OCI-LY7 (cell line): ENCODE measurements around the gene TXNL4A. TPM values are rescaled to one million over a fixed set of nuclear protein-coding genes. Genes with fewer than 3 reads are reported as not detected.

Source experiments
- BruUV-seq: library from RNA; stranded (reverse); fragments of 400-500 nt; replicated peaks from 2 replicates; lab custom pipeline; 2021; lab: Mats Ljungman, UMichigan
- CTCF ChIA-PET: fragments of 300-600 bp; sonication (Branson Sonifier 250); formaldehyde crosslinking; loops from one replicate; lab custom pipeline; 2022; ENCODE audit warnings: antibody characterized with exemption; ENCODE audit not compliant: unreplicated experiment; lab: Charles Lee
- POLR2A ChIA-PET: fragments of 300-600 bp; sonication (Branson Sonifier 250); formaldehyde crosslinking; loops from one replicate; lab custom pipeline; 2022; ENCODE audit warnings: antibody characterized with exemption; lab: Charles Lee
- DNase-seq: peaks from one replicate; pipeline ENCODE4 v3.0.0-alpha.2; 2015; ENCODE audit warnings: low spot score
- H2AFZ ChIP-seq: fragments of 200-600 bp; sonication (generic), shearing (Covaris generic); 2 replicates; pipeline ENCODE4 v1.6.1; 2014; ENCODE audit warnings: mild to moderate bottlenecking, antibody characterized with exemption, low read length, moderate library complexity
- H3K27ac ChIP-seq: fragments of 200-600 bp; sonication (generic); 2 replicates; pipeline ENCODE4 v1.5.1; 2014; ENCODE audit warnings: mixed run types, low read depth, mild to moderate bottlenecking, moderate library complexity, low read length, inconsistent platforms; ENCODE audit not compliant: poor library complexity, severe bottlenecking
- H3K36me3 ChIP-seq: fragments of 200-600 bp; sonication (generic); 2 replicates; pipeline ENCODE4 v1.6.1; 2014; ENCODE audit warnings: mild to moderate bottlenecking, antibody characterized with exemption, low read length, moderate library complexity, mixed read lengths; ENCODE audit not compliant: insufficient read depth
- H3K4me1 ChIP-seq: fragments of 200-600 bp; sonication (generic); 2 replicates; pipeline ENCODE4 v1.5.1; 2014; ENCODE audit warnings: mild to moderate bottlenecking, low read length; ENCODE audit not compliant: insufficient read depth, poor library complexity, severe bottlenecking
- H3K4me2 ChIP-seq: fragments of 200-600 bp; sonication (generic); 2 replicates; pipeline ENCODE4 v1.6.1; 2014; ENCODE audit warnings: mild to moderate bottlenecking, low read length
- H3K4me3 ChIP-seq: fragments of 200-600 bp; sonication (generic); 2 replicates; pipeline ENCODE4 v1.5.1; 2014; ENCODE audit warnings: mild to moderate bottlenecking, low read depth, low read length; ENCODE audit not compliant: poor library complexity, severe bottlenecking
- H3K79me2 ChIP-seq: fragments of 200-600 bp; sonication (generic); 2 replicates; pipeline ENCODE4 v1.6.1; 2016; ENCODE audit warnings: low read depth, mild to moderate bottlenecking, low read length, moderate library complexity, mixed read lengths; ENCODE audit not compliant: insufficient read depth
- H3K9me2 ChIP-seq: fragments of 200-600 bp; sonication (generic); 2 replicates; pipeline ENCODE4 v1.6.1; 2016; ENCODE audit warnings: mild to moderate bottlenecking, low read length, mixed read lengths; ENCODE audit not compliant: insufficient read depth
- H3K9me3 ChIP-seq: fragments of 200-600 bp; sonication (generic); 2 replicates; pipeline ENCODE4 v1.6.1; 2014; ENCODE audit warnings: mild to moderate bottlenecking, mixed run types, low read length, mixed read lengths
- H4K20me1 ChIP-seq: fragments of 200-600 bp; sonication (generic); 2 replicates; pipeline ENCODE4 v1.6.1; 2014; ENCODE audit warnings: mild to moderate bottlenecking, antibody characterized with exemption, low read length, moderate library complexity, mixed read lengths; ENCODE audit not compliant: insufficient read depth
- CTCF ChIP-seq: fragments of 200-600 bp; sonication (generic); conservative IDR thresholded peaks from 2 replicates; pipeline ENCODE4 v1.5.1; 2014; ENCODE audit warnings: mild to moderate bottlenecking, antibody characterized with exemption, low read length, moderate library complexity, mixed read lengths
- EZH2phosphoT487 ChIP-seq: fragments of 200-600 bp; sonication (generic); IDR thresholded peaks from 2 replicates; pipeline ENCODE4 v1.6.1; 2018; ENCODE audit warnings: low read depth, borderline replicate concordance, mild to moderate bottlenecking, mixed run types, antibody characterized with exemption, low read length, moderate library complexity, mixed read lengths
- intact Hi-C: fragments of 100-400 bp; cut with micrococcal nuclease; formaldehyde crosslinking; loops from one replicate; pipeline ENCODE4 v1.10.0; 2022; ENCODE audit not compliant: unreplicated experiment
- total RNA-seq, 2 experiments: library from RNA; depleted of rRNA in 1 of 2; stranded (reverse); fragments of >200 nt in 1 of 2; shearing (Covaris generic) in 1 of 2; gene quantifications; 2 replicates each; pipeline ENCODE4 v1.2.3, GENCODE V29; 2014 to 2022

Gene TXNL4A
- total RNA-seq, 2 experiments from 2014 or later: 44.7 to 91.4 TPM

- no peaks in the 10 kb centered on the region for H3K9me2 ChIP-seq
- ChIA-PET CTCF (no interaction called here), POLR2A (no interaction called here)
- intact Hi-C loops: no loop called here
- no peaks in the 10 kb centered on the region for H3K9me3 ChIP-seq
- no peak for DNase-seq
- BruUV-seq: no TSS peak
- no peaks in the 10 kb centered on the region for H3K36me3 ChIP-seq
- H3K27ac ChIP-seq: no peak overlapping the region
- no peak overlapping the region for H2AFZ ChIP-seq
- no peaks in the 10 kb centered on the region for H4K20me1 ChIP-seq
- H3K4me3 ChIP-seq: no peak overlapping the region
- TF ChIP-seq EZH2phosphoT487 (no peak), CTCF (no peak)
- no peaks in the 10 kb centered on the region for H3K79me2 ChIP-seq
- H3K4me2 ChIP-seq: no peak overlapping the region
- peaks cover 26% of the 10 kb centered on the region for H3K4me1 ChIP-seq
Observed at GRCh38 chr18:79958981-79959380, 29.4 kb downstream of the TXNL4A start.

- TF ChIP-seq EZH2phosphoT487 (no peak), CTCF (no peak)
- BruUV-seq: no TSS peak
- Histone ChIP-seq H3K79me2 (no peaks in the 10 kb centered on the region), H3K9me3 (no peaks in the 10 kb centered on the region), H2AFZ (no peak overlapping the region), H3K27ac (no peak overlapping the region), H4K20me1 (no peaks in the 10 kb centered on the region), H3K9me2 (no peaks in the 10 kb centered on the region), H3K4me1 (peaks cover 20% of the 10 kb centered on the region), H3K4me2 (no peak overlapping the region), H3K36me3 (no peaks in the 10 kb centered on the region), H3K4me3 (no peak overlapping the region)
- ChIA-PET CTCF (no interaction called here), POLR2A (no interaction called here)
- intact Hi-C loops: no loop called here
- DNase-seq: no peak
Observed at GRCh38 chr18:79956276-79956675, 32.1 kb downstream of the TXNL4A start.

DNA sequence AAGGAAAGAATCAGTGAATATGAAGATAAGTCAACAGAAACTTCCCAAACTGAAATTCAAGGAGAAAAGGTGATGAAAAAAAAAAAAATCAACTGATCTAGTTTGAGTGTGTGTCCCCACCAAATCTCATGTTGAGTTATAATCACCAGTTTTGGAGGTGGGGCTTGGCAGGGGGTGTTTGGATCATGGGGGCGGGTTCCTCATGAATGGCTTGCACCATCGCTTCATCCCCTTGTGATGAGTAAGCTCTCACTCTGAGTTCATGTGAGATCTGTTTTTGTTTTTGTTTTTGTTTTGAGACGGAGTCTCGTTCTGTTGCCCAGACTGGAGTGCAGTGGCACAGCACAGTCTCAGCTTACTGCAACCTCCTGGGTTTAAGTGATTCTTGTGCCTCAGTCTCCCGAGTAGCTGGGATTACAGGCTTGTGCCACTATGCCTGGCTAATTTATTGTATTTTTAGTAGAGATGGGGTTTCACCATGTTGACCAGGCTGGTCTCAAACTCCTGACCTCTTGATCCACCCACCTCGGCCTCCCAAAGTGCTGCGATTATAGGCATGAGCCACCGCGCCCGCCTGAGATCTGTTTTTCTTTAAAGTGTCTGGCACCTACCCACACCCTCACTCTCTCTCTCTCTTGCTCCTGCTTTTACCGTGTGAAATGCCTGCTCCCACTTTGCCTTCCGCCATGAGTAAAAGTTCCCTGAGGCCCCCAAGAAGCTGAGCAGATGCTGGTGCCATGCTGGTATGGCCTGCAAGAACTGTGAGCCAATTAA lies 32.9 kb downstream of the TXNL4A start:
- Histone ChIP-seq H3K4me1 (peaks cover 15% of the 10 kb centered on the region), H3K79me2 (no peaks in the 10 kb centered on the region), H2AFZ (no peak overlapping the region), H3K9me2 (no peaks in the 10 kb centered on the region), H3K27ac (no peak overlapping the region), H4K20me1 (peaks cover under 1% of the 10 kb centered on the region; the same call in 1 of the 2 replicates), H3K9me3 (no peaks in the 10 kb centered on the region), H3K36me3 (no peaks in the 10 kb centered on the region), H3K4me2 (no peak overlapping the region), H3K4me3 (no peak overlapping the region)
- no TSS peak for BruUV-seq
- TF ChIP-seq EZH2phosphoT487: no peak
- TF ChIP-seq CTCF: no peak
- intact Hi-C loops: no loop called here
- DNase-seq: no peak
- ChIA-PET CTCF (no interaction called here), POLR2A (interaction anchor here (0.7 kb wide), 2 partner anchors 19 to 82 kb away, joined by 4 read pairs; no protein-coding TSS in a partner anchor)
